Ovary (tissue), 3 donors: ENCODE measurements around the gene PARG.

Source experiments
- POLR2A ChIP-seq: fragments of 450-650 bp; IDR thresholded peaks from one replicate; pipeline ENCODE4 v1.6.1; 2017; ENCODE audit warnings: antibody characterized with exemption, mild to moderate bottlenecking, moderate library complexity
- TF ChIP-seq, protein P1 (sequence below), 3 donors: fragments of 450-650 bp in 2 of 3; fragments of 200-600 bp in 1 of 3; IDR thresholded peaks; one replicate each; pipeline versions ENCODE4 v1.5.1 to v1.8.0; 2016 to 2022; ENCODE audit warnings: antibody characterized with exemption in 3 of 3, mild to moderate bottlenecking in 1 of 3
- donor health status: DM: no; HTN: no; CAD: no.

DNA sequence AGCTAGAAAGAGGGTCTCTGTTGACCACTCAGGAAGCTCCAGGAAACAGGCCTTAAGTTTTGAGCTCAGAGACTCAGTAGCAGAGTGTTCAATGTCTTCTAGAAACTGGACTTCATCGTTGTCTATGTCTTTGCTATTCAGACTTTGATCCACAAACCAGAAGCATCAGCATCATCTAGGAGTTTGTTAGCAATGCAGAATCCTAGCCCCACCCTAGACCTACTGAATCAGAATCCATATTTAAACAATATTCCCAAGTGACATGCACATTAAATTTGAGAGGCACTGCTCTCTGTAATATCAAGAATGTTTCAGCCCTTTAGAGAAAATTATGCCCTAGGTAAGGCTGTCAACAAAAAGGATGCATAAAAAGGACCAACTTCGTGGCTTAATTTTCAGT is 166.8 kb downstream of the PARG start:
- TF ChIP-seq POLR2A = no peak
- TF ChIP-seq, protein P1, sequence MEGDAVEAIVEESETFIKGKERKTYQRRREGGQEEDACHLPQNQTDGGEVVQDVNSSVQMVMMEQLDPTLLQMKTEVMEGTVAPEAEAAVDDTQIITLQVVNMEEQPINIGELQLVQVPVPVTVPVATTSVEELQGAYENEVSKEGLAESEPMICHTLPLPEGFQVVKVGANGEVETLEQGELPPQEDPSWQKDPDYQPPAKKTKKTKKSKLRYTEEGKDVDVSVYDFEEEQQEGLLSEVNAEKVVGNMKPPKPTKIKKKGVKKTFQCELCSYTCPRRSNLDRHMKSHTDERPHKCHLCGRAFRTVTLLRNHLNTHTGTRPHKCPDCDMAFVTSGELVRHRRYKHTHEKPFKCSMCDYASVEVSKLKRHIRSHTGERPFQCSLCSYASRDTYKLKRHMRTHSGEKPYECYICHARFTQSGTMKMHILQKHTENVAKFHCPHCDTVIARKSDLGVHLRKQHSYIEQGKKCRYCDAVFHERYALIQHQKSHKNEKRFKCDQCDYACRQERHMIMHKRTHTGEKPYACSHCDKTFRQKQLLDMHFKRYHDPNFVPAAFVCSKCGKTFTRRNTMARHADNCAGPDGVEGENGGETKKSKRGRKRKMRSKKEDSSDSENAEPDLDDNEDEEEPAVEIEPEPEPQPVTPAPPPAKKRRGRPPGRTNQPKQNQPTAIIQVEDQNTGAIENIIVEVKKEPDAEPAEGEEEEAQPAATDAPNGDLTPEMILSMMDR (IDR thresholded peaks at IDR 0.05) = no peak
